B cell (primary cell): Measurements from ENCODE around the gene GYS1. TPM values are rescaled to one million over a fixed set of nuclear protein-coding genes. Genes with fewer than 3 reads are reported as not detected.

ENCODE experiments used
- ATAC-seq: fragments of 200-7000 bp; cut with Tn5 transposase; one replicate; pipeline ENCODE4 v1.10.0; 2021; ENCODE audit warnings: low read depth, mild to moderate bottlenecking, moderate number of reproducible peaks, moderate library complexity
- CTCF ChIA-PET: fragments of 350-600 bp; sonication (Branson Sonifier 250); formaldehyde crosslinking; loops from one replicate; lab custom pipeline; 2021; ENCODE audit warnings: antibody characterized with exemption, inconsistent platforms; lab: Charles Lee
- POLR2A ChIA-PET: fragments of 350-600 bp; sonication (Branson Sonifier 250); formaldehyde crosslinking; loops from one replicate; lab custom pipeline; 2021; ENCODE audit warnings: antibody characterized with exemption; lab: Charles Lee
- DNase-seq: peaks from one replicate; pipeline ENCODE4 v3.0.0; 2013
- H2AFZ ChIP-seq: 2 replicates; pipeline ENCODE4 v1.6.1; 2012; ENCODE audit warnings: mild to moderate bottlenecking, low read depth, low read length; ENCODE audit not compliant: insufficient read depth, poor library complexity, severe bottlenecking
- H3K27ac ChIP-seq, 2 donors: 1 replicate in 1 of 2; 2 replicates in 1 of 2; pipeline ENCODE4 v1.5.1; 2012 to 2013; ENCODE audit warnings: low read length in 2 of 2, mild to moderate bottlenecking in 2 of 2, moderate library complexity in 1 of 2
- H3K27me3 ChIP-seq, 4 experiments: fragments of 200-600 bp in 1 of 4; sonication (generic) in 1 of 4; replicated peaks in 1 of 4; 1 replicate in 2 of 4; 2 replicates in 2 of 4; pipeline versions ENCODE4 v1.6.1 to v1.7.0; 2013 to 2016; ENCODE audit warnings: low read length in 3 of 4, mild to moderate bottlenecking in 2 of 4, mixed read lengths in 1 of 4, moderate library complexity in 1 of 4; ENCODE audit not compliant: insufficient read depth in 4 of 4, control insufficient read depth in 3 of 4; ENCODE audit errors: control extremely low read depth in 1 of 4
- H3K36me3 ChIP-seq, 2 experiments: replicated peaks in 1 of 2; 1 replicate in 1 of 2; 2 replicates in 1 of 2; pipeline versions ENCODE4 v1.6.1 to v1.7.1; 2013; ENCODE audit warnings: low read length in 1 of 2; ENCODE audit not compliant: insufficient read depth in 2 of 2, control insufficient read depth in 1 of 2; ENCODE audit errors: control extremely low read depth in 1 of 2, extremely low read depth in 1 of 2
- H3K4me1 ChIP-seq, 2 donors: fragments of 200-600 bp in 1 of 2; sonication (generic) in 1 of 2; 1 replicate in 1 of 2; 2 replicates in 1 of 2; pipeline versions ENCODE4 v1.5.1 to v1.6.1; 2013 to 2017; ENCODE audit warnings: low read length in 2 of 2; ENCODE audit not compliant: control insufficient read depth in 2 of 2, insufficient read depth in 2 of 2
- H3K4me2 ChIP-seq: replicated peaks from 2 replicates; pipeline ENCODE3; 2012; ENCODE audit warnings: mild to moderate bottlenecking, low read depth, low read length; ENCODE audit not compliant: poor library complexity, severe bottlenecking
- H3K4me3 ChIP-seq, 5 experiments: fragments of 200-600 bp in 1 of 5; sonication (generic) in 1 of 5; 1 replicate in 3 of 5; 2 replicates in 2 of 5; pipeline versions ENCODE4 v1.5.1 to v1.7.0; 2011 to 2016; ENCODE audit warnings: low read length in 4 of 5, mild to moderate bottlenecking in 4 of 5, low read depth in 2 of 5, control low read depth in 1 of 5, moderate library complexity in 1 of 5; ENCODE audit not compliant: insufficient read depth in 1 of 5; ENCODE audit errors: control extremely low read depth in 1 of 5, extremely low read depth in 1 of 5
- H3K79me2 ChIP-seq: fragments of 200-600 bp; sonication (generic); one replicate; pipeline ENCODE4 v1.6.0; 2016; ENCODE audit warnings: low read length; ENCODE audit not compliant: control insufficient read depth, insufficient read depth
- H3K9ac ChIP-seq: fragments of 200-600 bp; sonication (generic); 2 replicates; pipeline ENCODE4 v1.6.1; 2017; ENCODE audit warnings: mild to moderate bottlenecking, low read length, moderate library complexity
- H3K9me3 ChIP-seq, 3 donors: one replicate each; pipeline versions ENCODE4 v1.6.1 to v1.7.1; 2013; ENCODE audit warnings: low read length in 2 of 3; ENCODE audit not compliant: control insufficient read depth in 2 of 3, insufficient read depth in 1 of 3; ENCODE audit errors: control extremely low read depth in 1 of 3
- H4K20me1 ChIP-seq: 2 replicates; pipeline ENCODE4 v1.6.0; 2012; ENCODE audit warnings: mild to moderate bottlenecking, low read length; ENCODE audit not compliant: insufficient read depth, control insufficient read depth, poor library complexity, severe bottlenecking
- H3K27ac Mint-ChIP-seq: one replicate; pipeline ENCODE4 v1.8.0; 2021; ENCODE audit warnings: mixed read lengths
- H3K27me3 Mint-ChIP-seq: one replicate; pipeline ENCODE4 v1.8.0; 2021; ENCODE audit warnings: mixed read lengths
- H3K4me1 Mint-ChIP-seq: one replicate; pipeline ENCODE4 v1.8.0; 2021; ENCODE audit warnings: mixed read lengths
- H3K4me3 Mint-ChIP-seq: one replicate; pipeline ENCODE4 v1.8.0; 2021; ENCODE audit warnings: mixed read lengths
- H3K9me3 Mint-ChIP-seq: one replicate; pipeline ENCODE4 v1.8.0; 2022; ENCODE audit warnings: mixed read lengths; ENCODE audit not compliant: insufficient read depth
- EZH2 ChIP-seq: IDR thresholded peaks from 2 replicates; pipeline ENCODE4 v1.6.1; 2012; ENCODE audit warnings: borderline replicate concordance, low read depth, mild to moderate bottlenecking, moderate library complexity, low read length; ENCODE audit not compliant: insufficient read depth, poor library complexity, severe bottlenecking
- WGBS: methylation state at CpG from one replicate; pipeline ENCODE4 v1.1.5; 2013; ENCODE audit warnings: missing lambda C conversion rate; ENCODE audit not compliant: insufficient coverage; 5-methylcytosine and 5-hydroxymethylcytosine counted together
- intact Hi-C: fragments of 100-400 bp; cut with micrococcal nuclease; formaldehyde crosslinking; loops from one replicate; pipeline ENCODE4 v1.10.0; 2022
- polyA plus RNA-seq: library from polyadenylated mRNA; depleted of rRNA; stranded (reverse); fragments of >200 nt; gene quantifications from 2 replicates; pipeline ENCODE4 v1.2.3, GENCODE V29; 2012
- total RNA-seq, 2 donors: library from RNA; stranded (reverse); fragments of 120-200 nt in 1 of 2; gene quantifications; 1 replicate in 1 of 2; 2 replicates in 1 of 2; pipeline versions ENCODE4 v1.2.3 to v1.2.4, GENCODE V29; 2013 to 2022
- TF ChIP-seq, protein P1 (sequence below): fragments of 200-600 bp; IDR thresholded peaks from one replicate; pipeline ENCODE4 v1.8.0; 2022; ENCODE audit warnings: antibody characterized with exemption, mild to moderate bottlenecking

The GYS1 gene
- total and polyA plus RNA-seq, 2 donors (not counting 1 experiment from before 2014, with no cell fraction given), result 28.9 to 62.7 TPM

DNA sequence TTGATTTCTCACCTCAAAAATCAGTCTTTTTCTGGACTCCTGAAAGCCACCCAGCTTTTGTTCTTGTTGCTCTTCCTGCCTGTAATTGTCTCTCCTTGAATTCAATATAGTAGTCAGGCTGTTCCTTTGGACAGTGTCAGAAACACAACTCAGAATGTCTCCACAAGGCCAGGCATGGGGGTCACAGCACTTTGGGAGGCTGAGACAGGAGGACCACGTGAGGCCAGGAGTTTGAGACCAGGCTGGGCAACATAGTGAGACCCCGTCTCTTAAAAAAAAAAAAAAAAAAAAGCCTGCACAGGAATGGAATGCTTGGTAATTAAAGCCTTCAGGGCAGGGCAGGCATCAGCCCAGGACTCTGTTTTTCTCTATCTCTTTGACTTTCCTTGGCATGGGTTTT lies 47.3 kb downstream of the GYS1 start:
- 94% methylated on average over 2 of the region's 2 CpGs for WGBS
- no peak overlapping the region for H3K4me2 ChIP-seq
- no peak overlapping the region for H2AFZ ChIP-seq
- H3K9me3 ChIP-seq, result peaks cover 0 to 25% (median 11%) of the 10 kb centered on the region in 3 donors
- peaks cover 10% of the 10 kb centered on the region for H3K9me3 Mint-ChIP-seq
- DNase-seq (no peak), ATAC-seq (no peak)
- H3K4me3 Mint-ChIP-seq, result no peak overlapping the region
- no peaks in the 10 kb centered on the region for H3K36me3 ChIP-seq
- H3K27ac Mint-ChIP-seq, result no peak overlapping the region
- no peak overlapping the region for H3K9ac ChIP-seq
- no peak overlapping the region for H3K27ac ChIP-seq
- TF ChIP-seq, protein P1, sequence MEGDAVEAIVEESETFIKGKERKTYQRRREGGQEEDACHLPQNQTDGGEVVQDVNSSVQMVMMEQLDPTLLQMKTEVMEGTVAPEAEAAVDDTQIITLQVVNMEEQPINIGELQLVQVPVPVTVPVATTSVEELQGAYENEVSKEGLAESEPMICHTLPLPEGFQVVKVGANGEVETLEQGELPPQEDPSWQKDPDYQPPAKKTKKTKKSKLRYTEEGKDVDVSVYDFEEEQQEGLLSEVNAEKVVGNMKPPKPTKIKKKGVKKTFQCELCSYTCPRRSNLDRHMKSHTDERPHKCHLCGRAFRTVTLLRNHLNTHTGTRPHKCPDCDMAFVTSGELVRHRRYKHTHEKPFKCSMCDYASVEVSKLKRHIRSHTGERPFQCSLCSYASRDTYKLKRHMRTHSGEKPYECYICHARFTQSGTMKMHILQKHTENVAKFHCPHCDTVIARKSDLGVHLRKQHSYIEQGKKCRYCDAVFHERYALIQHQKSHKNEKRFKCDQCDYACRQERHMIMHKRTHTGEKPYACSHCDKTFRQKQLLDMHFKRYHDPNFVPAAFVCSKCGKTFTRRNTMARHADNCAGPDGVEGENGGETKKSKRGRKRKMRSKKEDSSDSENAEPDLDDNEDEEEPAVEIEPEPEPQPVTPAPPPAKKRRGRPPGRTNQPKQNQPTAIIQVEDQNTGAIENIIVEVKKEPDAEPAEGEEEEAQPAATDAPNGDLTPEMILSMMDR, result no peak
- TF ChIP-seq EZH2, result no peak
- no peaks in the 10 kb centered on the region for H4K20me1 ChIP-seq
- ChIA-PET CTCF (interaction anchor here (1.2 kb wide), 1 partner anchor 94 kb away, joined by 3 read pairs; no protein-coding TSS in a partner anchor), POLR2A (no interaction called here)
- no peak overlapping the region for H3K4me3 ChIP-seq
- H3K79me2 ChIP-seq, result no peaks in the 10 kb centered on the region
- H3K4me1 Mint-ChIP-seq, result no peaks in the 10 kb centered on the region
- H3K27me3 ChIP-seq, result no peaks in the 10 kb centered on the region
- no peaks in the 10 kb centered on the region for H3K27me3 Mint-ChIP-seq
- intact Hi-C loops, result no loop called here
- H3K4me1 ChIP-seq, result no peaks in the 10 kb centered on the region

DNA sequence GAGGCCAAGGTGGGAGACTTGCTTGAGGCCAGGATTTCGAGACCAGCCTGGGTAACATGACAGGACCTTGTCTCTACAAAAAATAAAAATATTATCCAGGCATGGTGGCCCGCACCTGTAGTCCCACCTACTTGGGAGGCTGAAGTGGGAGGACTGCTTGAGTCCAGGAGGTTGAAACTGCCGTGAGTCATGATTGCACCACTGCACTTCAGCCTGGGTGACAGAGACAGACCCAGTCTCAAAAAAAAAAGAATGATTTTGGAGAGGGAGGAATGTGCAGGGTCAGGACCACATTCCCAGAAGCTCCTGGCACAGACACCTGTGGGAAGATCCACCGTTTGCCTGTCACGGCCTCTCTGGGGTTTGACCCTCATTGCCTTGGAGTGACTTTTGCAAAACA lies 47.7 kb downstream of the GYS1 start:
- H3K4me3 Mint-ChIP-seq, result no peak overlapping the region
- Histone ChIP-seq H3K27me3 (no peaks in the 10 kb centered on the region), H4K20me1 (no peaks in the 10 kb centered on the region), H3K4me2 (no peak overlapping the region), H3K36me3 (no peaks in the 10 kb centered on the region), H3K4me3 (no peak overlapping the region), H3K9ac (no peak overlapping the region), H3K9me3 (peaks cover 0 to 29% (median 11%) of the 10 kb centered on the region in 3 donors), H3K27ac (no peak overlapping the region), H2AFZ (no peak overlapping the region), H3K4me1 (no peaks in the 10 kb centered on the region), H3K79me2 (no peaks in the 10 kb centered on the region)
- H3K27me3 Mint-ChIP-seq, result no peaks in the 10 kb centered on the region
- peaks cover 10% of the 10 kb centered on the region for H3K9me3 Mint-ChIP-seq
- no peak for DNase-seq
- ChIA-PET POLR2A (no interaction called here), CTCF (interaction anchor here (1.2 kb wide), 1 partner anchor 94 kb away, joined by 3 read pairs; no protein-coding TSS in a partner anchor)
- H3K4me1 Mint-ChIP-seq, result no peaks in the 10 kb centered on the region
- intact Hi-C loops, result no loop called here
- no peak for TF ChIP-seq EZH2
- no peak overlapping the region for H3K27ac Mint-ChIP-seq
- no peak for ATAC-seq
- WGBS, result 94% methylated on average over 5 of the region's 5 CpGs
